Activated T-cell treated with anti-CD3 and anti-CD28 coated beads for 24 hours (primary cell): ENCODE results near the gene CDYL.
"Not testable (repeated sequence)": the region's sequence is repeated elsewhere in the genome, so short reads cannot be mapped to it uniquely, and the experiment has no call there.

Experiments used
- DNase-seq: peaks from one replicate; pipeline ENCODE4 v3.0.0-alpha.2; 2020; ENCODE audit warnings: low read depth

CDYL gene

GRCh38 chr6:4846387-4846786, 70.2 kb downstream of the CDYL start:
- DNase-seq: no peak

DNA sequence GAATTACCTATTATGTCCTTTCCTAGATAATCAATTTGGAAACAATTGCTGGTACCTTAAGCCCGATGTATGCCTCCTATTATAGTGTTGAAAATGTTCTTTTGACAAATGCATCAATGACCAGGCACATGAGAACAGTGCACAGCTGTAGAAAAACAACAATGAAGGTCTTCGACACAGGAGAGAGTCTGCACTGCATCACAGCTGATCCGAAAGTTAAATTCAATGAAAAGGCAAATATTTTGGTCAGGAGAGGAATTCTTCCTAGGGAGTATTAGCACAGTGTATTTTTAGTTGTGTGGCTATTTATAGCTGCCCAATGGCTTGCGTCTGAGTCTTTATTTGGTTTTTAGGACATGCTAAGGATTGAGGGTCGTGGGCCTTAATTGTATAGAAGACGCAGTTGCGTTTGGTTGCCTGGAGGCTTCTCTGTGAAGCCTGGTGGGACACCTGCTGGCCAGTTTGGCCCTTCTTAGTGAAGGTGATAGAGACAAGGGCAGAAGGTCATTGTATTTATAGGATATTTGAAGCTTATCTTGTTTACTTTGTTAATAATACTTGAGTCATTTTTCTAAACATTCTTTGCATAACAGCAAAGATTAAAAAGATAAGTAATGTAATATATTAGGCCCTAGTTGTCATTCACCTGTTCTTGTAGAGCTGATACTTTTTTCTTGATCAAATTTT, 72.3 kb downstream of the CDYL start:
- DNase-seq: no peak

GRCh38 chr6:4849226-4850022, 73.2 kb downstream of the CDYL start:
- DNase-seq: no peak

DNA sequence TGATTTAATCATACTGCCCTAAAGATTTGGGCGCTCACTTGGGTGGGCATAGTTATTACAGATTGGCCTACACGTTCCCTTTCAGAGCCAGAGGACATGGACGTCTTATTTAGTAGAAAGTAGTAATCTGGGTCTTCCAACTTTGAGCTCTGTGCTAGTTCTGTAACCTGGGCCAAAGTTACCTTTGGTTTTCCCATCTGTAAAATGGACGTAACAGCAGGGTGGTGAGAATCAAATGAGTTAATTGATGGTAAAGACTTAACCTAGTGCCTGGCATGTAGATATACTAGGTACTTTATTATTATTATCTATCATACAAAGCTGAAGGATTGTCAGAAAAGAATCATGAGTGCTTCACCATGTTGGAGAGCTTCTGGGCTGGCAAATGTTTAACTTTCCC, 74.8 kb downstream of the CDYL start:
- no peak for DNase-seq

DNA sequence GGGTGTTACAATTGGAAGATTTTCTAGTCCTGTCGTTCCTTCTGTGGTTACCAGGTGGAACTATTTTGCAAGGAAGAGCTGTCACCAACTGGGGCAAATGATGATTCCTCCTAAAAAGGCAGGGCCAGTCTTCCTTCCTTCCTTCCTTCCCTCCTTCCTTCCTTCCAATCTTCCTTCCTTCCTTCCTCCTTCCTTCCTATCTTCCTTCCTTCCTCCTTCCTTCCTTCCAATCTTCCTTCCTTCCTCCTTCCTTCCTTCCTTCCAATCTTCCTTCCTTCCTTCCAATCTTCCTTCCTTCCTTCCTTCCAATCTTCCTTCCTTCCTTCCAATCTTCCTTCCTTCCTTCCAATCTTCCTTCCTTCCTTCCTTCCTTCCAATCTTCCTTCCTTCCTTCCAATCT, 76.0 kb downstream of the CDYL start:
- DNase-seq: not testable (repeated sequence)

GRCh38 chr6:4852938-4853337, 76.7 kb downstream of the CDYL start:
- DNase-seq: no peak

GRCh38 chr6:4853349-4853748, 77.1 kb downstream of the CDYL start:
- no peak for DNase-seq

DNA sequence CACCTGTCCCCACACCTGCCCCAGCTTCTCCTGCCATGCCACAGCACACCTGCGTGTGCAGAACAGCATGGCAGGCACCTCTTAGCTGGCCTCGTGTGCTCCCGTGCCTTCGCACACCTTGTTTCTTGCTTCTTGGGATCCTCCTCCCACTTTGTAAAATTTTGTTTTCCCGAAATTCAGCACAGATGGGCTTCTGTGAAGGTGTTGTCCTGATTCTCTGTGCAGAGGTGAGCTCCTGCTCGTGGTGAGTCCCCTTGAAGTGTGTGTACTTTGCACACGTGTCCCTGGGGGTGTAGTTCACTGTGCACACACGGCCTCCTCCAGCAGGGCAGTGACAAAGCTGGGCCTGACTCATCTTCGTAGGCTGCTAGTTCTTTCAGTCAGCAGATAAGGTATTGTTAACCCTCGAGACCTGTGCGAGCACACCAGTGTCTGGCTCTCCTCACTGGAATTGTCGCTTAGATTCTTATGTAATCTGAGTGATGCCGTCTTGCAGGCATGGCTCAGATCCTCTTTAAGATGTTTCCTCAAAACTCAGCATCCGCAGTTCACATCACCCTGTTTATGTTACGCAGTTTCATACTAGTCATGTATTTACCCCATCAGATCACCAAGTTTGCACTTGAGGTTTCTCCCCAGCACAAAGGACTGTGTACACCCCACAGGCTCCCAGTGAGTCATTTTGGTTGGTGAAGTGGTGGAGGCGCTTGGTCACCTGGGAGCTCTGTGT, 77.7 kb downstream of the CDYL start:
- no peak for DNase-seq

DNA sequence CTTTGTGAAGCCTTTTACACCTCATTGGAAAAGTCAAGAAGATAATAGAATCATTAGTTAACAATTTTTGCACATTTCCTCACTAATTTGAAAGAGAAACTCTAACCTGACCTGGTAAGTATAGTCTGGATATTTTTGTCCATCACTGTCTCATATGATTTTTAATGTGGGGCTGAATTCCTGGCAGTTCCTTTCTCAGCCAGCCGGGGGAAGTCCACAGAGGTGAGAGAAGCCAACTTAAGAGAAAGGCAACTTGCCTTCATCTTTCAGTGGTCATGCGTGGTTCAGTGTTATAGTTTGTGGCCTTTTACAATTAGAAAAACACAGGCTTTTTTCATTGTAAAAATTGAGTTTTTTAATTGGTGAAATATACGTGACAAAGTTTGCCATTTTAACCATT, 80.6 kb downstream of the CDYL start:
- DNase-seq: no peak

GRCh38 chr6:4858194-4859015, 82.2 kb downstream of the CDYL start:
- DNase-seq: no peak

GRCh38 chr6:4860387-4860786, 84.2 kb downstream of the CDYL start:
- DNase-seq: no peak

DNA sequence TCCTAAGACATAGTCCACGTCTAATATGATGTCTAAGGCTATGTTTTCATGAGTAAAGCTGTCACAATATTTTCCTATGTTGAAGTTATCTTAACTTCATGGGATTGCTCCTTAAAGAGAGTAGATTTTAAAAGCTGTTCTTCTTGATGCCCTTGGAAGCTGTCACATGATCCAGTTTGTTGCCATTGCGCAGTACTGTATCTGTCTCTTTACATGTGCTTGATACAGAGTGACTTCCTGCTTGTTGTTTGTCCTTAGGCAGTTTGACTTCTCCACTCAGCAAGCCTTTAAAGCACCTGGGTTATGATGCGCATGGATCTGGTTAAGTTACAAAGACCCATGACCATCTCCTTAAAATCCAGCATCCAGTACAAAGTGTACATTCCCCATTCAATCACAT, 85.4 kb downstream of the CDYL start:
- no peak for DNase-seq

GRCh38 chr6:4864519-4864918, 88.3 kb downstream of the CDYL start:
- DNase-seq: no peak

DNA sequence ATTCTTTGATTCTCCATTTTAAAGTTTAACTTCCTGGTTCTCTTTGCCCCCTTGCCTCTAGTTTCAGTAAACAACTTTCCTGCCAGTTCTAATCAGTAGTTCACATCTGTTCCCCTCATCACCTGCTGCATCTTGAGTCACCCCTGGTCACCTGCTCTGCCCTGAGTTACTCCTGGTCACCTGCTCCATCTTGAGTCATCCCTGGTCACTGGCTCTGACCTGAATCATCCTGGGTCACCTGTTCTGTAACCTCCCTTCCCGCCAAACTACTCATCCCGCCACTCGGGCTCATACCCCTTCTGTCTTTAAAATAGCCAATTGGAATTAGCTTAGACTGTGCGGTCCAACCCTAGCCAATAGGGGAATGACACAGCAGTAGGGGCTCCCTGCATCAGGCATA, 88.8 kb downstream of the CDYL start:
- not testable (repeated sequence) for DNase-seq

- no peak for DNase-seq
Measured at GRCh38 chr6:4870821-4871494, 94.8 kb downstream of the CDYL start.

GRCh38 chr6:4871825-4872224, 95.6 kb downstream of the CDYL start:
- no peak for DNase-seq

DNA sequence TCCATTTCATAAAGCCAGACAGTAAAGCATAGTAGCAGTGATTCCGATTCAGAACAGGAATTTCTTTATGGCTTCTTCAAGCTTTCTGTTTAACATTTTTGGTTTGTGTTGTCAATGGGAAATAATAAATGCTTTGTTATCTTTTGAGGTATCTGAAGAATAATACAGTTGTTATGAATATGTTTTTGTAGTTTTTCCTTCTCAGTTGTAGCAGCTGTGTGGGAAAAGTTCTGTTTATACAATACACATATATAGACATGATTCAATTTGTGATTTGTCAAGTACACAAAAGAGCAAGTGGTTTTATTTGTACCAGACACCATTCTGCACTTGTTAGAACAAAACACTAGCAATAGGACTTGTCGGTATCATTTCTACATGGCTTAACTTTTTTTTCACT, 96.6 kb downstream of the CDYL start:
- no peak for DNase-seq

- no peak for DNase-seq
Measured at GRCh38 chr6:4873928-4874327, 97.7 kb downstream of the CDYL start.

DNA sequence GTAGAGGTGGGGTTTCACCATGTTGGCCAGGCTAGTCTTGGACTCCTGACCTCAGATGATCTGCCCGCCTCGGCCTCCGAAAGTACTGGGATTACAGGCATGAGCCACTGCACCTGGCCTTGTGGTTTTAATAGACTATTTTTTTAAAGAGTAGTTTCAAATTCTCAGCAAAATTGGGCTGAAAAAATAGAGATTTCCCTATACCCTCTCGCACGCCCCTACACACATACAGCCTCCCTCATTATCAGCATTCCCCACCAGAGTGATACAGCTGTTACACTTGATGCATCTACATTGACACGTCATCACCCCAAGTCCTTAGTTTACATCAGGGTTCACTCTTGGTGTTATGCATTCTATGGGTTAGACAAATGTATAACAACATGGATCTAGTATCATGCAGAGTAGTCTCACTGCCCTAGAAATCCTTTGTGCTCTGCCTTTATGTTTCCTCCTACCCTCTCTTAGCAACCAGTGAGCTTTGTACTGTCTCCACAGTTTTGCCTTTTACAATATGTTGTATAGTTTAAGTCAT, 103.6 kb downstream of the CDYL start:
- no peak for DNase-seq

DNA sequence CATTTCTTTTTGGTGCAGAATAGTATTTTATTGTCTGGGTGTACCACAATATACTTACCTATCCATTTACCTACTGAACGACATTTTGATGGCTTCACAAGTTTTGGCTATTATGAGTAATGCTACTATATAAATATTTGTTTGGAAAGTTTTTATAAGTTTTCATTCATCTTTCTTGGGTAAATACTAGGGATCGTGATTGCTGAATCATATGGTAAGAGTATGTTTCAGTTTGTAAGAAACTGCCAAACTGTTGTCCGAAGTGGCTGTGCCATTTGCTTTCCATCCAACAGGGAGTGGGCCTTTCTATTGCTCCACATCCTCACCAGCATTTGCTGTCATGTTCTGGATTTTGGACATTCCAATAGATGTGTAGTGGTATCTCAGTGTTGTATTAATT, 104.2 kb downstream of the CDYL start:
- DNase-seq: no peak

- no peak for DNase-seq
Measured at GRCh38 chr6:4883298-4883697, 107.1 kb downstream of the CDYL start.
